ENCODE data around the gene MAML1.

MAML1 gene

DNA sequence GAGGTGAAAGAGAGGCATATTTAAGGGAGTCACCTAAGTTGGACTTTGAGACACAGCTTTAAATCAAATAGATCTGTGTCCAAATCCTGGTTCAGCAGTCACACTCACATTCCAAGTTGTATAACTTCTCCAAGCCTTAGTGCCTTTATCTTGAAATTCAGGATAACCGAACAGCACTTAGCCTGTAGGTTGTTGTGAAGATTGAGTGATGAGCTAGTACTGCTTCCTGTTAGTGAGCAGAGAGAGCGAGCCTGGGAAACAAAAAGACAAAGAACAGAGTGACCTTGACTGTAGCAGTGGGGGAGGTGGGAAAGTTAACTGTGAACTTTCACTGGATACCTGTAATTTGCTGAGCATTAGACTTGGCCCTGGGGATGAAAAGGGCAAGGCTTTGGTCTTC, 22.4 kb downstream of the MAML1 start:
- no peak; the same call in 2 of the 3 replicates for ATAC-seq
- TF ChIP-seq GLIS3 (CRISPR knock-in tag; IDR thresholded peaks at IDR 0.05) (no peak), ISL1 (CRISPR knock-in tag; IDR thresholded peaks at IDR 0.05) (peak; percentile 19; the same call in 1 of the 2 replicates)

DNA sequence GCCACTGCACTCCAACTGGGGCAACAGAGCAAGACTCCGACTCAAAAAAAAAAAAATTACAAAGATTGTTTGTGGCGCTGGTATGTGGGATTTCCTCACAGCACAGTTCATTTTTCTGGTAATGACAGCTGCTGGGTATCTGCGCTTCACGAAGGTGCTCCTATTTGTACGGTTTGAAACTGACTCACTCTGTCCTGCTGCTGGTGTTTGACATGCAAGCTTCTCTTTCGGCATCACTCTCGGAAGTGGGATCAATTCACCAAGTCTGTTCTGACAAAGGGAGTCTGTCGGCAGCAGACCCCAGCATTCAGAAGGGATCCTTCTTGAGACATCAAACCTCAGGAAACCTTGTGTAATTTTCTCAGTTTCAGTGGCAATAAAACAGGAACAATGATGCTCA, 26.3 kb downstream of the MAML1 start:
- no peak for TF ChIP-seq TCF4 (CRISPR knock-in tag; IDR thresholded peaks at IDR 0.05; ENCODE audit: borderline replicate concordance)
- TF ChIP-seq ZNF565 (CRISPR knock-in tag; conservative IDR thresholded peaks at IDR 0.05; ENCODE audit: low read depth), result no peak
- no peak for TF ChIP-seq ZNF70 (CRISPR knock-in tag; IDR thresholded peaks at IDR 0.05)
- TF ChIP-seq PPARA (CRISPR knock-in tag; IDR thresholded peaks at IDR 0.05; ENCODE audit: borderline replicate concordance), result no peak
- no peak for TF ChIP-seq CSDC2 (CRISPR knock-in tag; IDR thresholded peaks at IDR 0.05)
- no peak for TF ChIP-seq ESRRG (CRISPR knock-in tag; IDR thresholded peaks at IDR 0.05)
- TF ChIP-seq TOX (CRISPR knock-in tag; IDR thresholded peaks at IDR 0.05; ENCODE audit: borderline replicate concordance), result no peak
- TF ChIP-seq, protein P1, sequence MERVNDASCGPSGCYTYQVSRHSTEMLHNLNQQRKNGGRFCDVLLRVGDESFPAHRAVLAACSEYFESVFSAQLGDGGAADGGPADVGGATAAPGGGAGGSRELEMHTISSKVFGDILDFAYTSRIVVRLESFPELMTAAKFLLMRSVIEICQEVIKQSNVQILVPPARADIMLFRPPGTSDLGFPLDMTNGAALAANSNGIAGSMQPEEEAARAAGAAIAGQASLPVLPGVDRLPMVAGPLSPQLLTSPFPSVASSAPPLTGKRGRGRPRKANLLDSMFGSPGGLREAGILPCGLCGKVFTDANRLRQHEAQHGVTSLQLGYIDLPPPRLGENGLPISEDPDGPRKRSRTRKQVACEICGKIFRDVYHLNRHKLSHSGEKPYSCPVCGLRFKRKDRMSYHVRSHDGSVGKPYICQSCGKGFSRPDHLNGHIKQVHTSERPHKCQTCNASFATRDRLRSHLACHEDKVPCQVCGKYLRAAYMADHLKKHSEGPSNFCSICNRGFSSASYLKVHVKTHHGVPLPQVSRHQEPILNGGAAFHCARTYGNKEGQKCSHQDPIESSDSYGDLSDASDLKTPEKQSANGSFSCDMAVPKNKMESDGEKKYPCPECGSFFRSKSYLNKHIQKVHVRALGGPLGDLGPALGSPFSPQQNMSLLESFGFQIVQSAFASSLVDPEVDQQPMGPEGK (CRISPR knock-in tag; IDR thresholded peaks at IDR 0.05; ENCODE audit: borderline replicate concordance), result no peak
- TF ChIP-seq ARNTL (CRISPR knock-in tag; IDR thresholded peaks at IDR 0.05; ENCODE audit: borderline replicate concordance, low read depth), result no peak
- no peak for TF ChIP-seq BACH2 (CRISPR knock-in tag; IDR thresholded peaks at IDR 0.05; ENCODE audit: borderline replicate concordance)
- TF ChIP-seq, protein P2, sequence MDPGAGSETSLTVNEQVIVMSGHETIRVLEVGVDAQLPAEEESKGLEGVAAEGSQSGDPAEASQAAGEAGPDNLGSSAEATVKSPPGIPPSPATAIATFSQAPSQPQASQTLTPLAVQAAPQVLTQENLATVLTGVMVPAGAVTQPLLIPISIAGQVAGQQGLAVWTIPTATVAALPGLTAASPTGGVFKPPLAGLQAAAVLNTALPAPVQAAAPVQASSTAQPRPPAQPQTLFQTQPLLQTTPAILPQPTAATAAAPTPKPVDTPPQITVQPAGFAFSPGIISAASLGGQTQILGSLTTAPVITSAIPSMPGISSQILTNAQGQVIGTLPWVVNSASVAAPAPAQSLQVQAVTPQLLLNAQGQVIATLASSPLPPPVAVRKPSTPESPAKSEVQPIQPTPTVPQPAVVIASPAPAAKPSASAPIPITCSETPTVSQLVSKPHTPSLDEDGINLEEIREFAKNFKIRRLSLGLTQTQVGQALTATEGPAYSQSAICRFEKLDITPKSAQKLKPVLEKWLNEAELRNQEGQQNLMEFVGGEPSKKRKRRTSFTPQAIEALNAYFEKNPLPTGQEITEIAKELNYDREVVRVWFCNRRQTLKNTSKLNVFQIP (CRISPR knock-in tag; IDR thresholded peaks at IDR 0.05; ENCODE audit: borderline replicate concordance, low read depth), result no peak
- TF ChIP-seq ZFP3 (CRISPR knock-in tag; IDR thresholded peaks at IDR 0.05), result no peak
- no peak for TF ChIP-seq ISL1 (CRISPR knock-in tag; IDR thresholded peaks at IDR 0.05)
- TF ChIP-seq, protein P3, sequence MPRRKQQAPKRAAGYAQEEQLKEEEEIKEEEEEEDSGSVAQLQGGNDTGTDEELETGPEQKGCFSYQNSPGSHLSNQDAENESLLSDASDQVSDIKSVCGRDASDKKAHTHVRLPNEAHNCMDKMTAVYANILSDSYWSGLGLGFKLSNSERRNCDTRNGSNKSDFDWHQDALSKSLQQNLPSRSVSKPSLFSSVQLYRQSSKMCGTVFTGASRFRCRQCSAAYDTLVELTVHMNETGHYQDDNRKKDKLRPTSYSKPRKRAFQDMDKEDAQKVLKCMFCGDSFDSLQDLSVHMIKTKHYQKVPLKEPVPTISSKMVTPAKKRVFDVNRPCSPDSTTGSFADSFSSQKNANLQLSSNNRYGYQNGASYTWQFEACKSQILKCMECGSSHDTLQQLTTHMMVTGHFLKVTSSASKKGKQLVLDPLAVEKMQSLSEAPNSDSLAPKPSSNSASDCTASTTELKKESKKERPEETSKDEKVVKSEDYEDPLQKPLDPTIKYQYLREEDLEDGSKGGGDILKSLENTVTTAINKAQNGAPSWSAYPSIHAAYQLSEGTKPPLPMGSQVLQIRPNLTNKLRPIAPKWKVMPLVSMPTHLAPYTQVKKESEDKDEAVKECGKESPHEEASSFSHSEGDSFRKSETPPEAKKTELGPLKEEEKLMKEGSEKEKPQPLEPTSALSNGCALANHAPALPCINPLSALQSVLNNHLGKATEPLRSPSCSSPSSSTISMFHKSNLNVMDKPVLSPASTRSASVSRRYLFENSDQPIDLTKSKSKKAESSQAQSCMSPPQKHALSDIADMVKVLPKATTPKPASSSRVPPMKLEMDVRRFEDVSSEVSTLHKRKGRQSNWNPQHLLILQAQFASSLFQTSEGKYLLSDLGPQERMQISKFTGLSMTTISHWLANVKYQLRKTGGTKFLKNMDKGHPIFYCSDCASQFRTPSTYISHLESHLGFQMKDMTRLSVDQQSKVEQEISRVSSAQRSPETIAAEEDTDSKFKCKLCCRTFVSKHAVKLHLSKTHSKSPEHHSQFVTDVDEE (CRISPR knock-in tag; IDR thresholded peaks at IDR 0.05), result no peak
- no peak for TF ChIP-seq ZC3H10 (CRISPR knock-in tag; IDR thresholded peaks at IDR 0.05)
- TF ChIP-seq, protein P4, sequence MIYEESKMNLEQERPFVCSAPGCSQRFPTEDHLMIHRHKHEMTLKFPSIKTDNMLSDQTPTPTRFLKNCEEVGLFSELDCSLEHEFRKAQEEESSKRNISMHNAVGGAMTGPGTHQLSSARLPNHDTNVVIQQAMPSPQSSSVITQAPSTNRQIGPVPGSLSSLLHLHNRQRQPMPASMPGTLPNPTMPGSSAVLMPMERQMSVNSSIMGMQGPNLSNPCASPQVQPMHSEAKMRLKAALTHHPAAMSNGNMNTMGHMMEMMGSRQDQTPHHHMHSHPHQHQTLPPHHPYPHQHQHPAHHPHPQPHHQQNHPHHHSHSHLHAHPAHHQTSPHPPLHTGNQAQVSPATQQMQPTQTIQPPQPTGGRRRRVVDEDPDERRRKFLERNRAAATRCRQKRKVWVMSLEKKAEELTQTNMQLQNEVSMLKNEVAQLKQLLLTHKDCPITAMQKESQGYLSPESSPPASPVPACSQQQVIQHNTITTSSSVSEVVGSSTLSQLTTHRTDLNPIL (CRISPR knock-in tag; IDR thresholded peaks at IDR 0.05; ENCODE audit: low read depth), result no peak
- TF ChIP-seq SNAI2 (CRISPR knock-in tag; IDR thresholded peaks at IDR 0.05), result no peak
- no peak for TF ChIP-seq ZNF8 (CRISPR knock-in tag; IDR thresholded peaks at IDR 0.05)
- TF ChIP-seq GLIS3 (CRISPR knock-in tag; IDR thresholded peaks at IDR 0.05), result no peak
- no peak for ATAC-seq

DNA sequence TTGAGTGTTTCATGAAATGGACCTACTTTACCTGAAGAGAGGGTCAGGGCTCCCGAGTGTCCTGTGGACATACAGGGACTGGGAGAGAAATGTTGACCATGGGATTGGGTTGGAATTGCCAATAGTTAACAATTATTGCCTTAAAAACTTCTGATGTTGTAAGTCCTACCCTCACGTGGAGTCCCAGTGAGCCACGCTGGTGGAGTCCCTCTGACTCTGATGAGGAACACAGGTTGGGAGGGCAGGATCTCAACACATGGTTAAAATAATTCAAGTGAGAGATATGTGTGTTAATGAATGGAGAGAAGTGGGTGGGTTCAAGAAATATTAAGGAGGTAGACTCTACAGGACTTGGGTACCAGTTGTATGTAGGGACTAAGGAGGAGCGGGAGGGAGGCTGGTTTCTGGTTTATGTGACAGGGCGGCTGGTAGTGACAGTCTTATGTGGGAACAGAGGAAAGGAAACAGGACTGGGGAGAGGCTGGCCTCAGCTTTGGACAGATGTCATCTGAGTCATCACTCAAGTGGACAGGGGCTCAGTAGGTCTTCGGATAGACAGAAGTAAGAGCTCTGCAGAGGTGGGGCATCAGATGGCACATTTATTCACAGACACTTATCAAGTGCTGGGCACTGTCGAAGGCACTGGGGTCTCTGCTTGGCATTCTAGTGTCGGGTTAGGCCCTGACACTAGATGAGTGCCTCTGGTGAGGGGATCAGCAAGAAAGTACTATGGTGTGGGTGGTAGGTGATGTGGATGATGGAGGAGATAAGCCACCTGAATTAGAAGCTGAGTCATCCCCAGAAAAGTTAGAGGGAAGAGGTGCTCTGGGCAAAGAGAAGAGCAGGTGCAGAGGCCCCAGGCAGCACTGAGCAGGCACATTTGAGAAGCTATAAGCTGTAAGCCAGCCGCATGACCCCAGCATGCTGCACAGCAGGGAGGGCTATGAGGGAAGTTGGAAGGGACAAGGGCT, 27.2 kb downstream of the MAML1 start:
- no peak for ATAC-seq
- TF ChIP-seq OSR1 (CRISPR knock-in tag; IDR thresholded peaks at IDR 0.05) (no peak), ARNTL (CRISPR knock-in tag; IDR thresholded peaks at IDR 0.05; ENCODE audit: borderline replicate concordance, low read depth) (no peak), ZFP3 (CRISPR knock-in tag; IDR thresholded peaks at IDR 0.05) (no peak), ZNF70 (CRISPR knock-in tag; IDR thresholded peaks at IDR 0.05) (no peak), ESRRG (CRISPR knock-in tag; IDR thresholded peaks at IDR 0.05) (no peak), ZC3H10 (CRISPR knock-in tag; IDR thresholded peaks at IDR 0.05) (no peak), ZNF8 (CRISPR knock-in tag; IDR thresholded peaks at IDR 0.05) (no peak), BACH2 (CRISPR knock-in tag; IDR thresholded peaks at IDR 0.05; ENCODE audit: borderline replicate concordance) (no peak), ZFP30 (CRISPR knock-in tag; IDR thresholded peaks at IDR 0.05) (no peak), PPARA (CRISPR knock-in tag; IDR thresholded peaks at IDR 0.05; ENCODE audit: borderline replicate concordance) (no peak), GLIS3 (CRISPR knock-in tag; IDR thresholded peaks at IDR 0.05) (no peak), TOX (CRISPR knock-in tag; IDR thresholded peaks at IDR 0.05; ENCODE audit: borderline replicate concordance) (no peak), ZNF565 (CRISPR knock-in tag; conservative IDR thresholded peaks at IDR 0.05; ENCODE audit: low read depth) (no peak)
- TF ChIP-seq, protein P4 (CRISPR knock-in tag; IDR thresholded peaks at IDR 0.05; ENCODE audit: low read depth), result no peak
- TF ChIP-seq, protein P2 (CRISPR knock-in tag; IDR thresholded peaks at IDR 0.05; ENCODE audit: borderline replicate concordance, low read depth), result no peak
- TF ChIP-seq, protein P3 (CRISPR knock-in tag; IDR thresholded peaks at IDR 0.05), result no peak

Measured in SK-N-SH treated with all-trans-retinoic acid at 6 μM for 48 hours (cell line).